Spleen (tissue), 11 donors: ENCODE measurements around the gene GPR161. TPM values are rescaled to one million over a fixed set of nuclear protein-coding genes. Genes with fewer than 3 reads are reported as not detected.

ENCODE experiments used
- DNase-seq: peaks from one replicate; pipeline ENCODE4 v3.0.0-alpha.2; 2020
- H3K27ac ChIP-seq, 8 donors: fragments of 200-600 bp; sonication (generic) in 7 of 8; 1 replicate in 4 of 8; 2 replicates in 4 of 8; pipeline versions ENCODE4 v1.5.0 to v1.8.0; 2016 to 2021; ENCODE audit warnings: inconsistent platforms in 4 of 8, mild to moderate bottlenecking in 4 of 8, moderate library complexity in 1 of 8
- H3K27me3 ChIP-seq, 7 donors: fragments of 200-600 bp; sonication (generic) in 6 of 7; replicated peaks in 1 of 7; 1 replicate in 4 of 7; 2 replicates in 3 of 7; pipeline versions ENCODE4 v1.5.0 to v1.8.0; 2016 to 2021; ENCODE audit warnings: inconsistent platforms in 3 of 7, mild to moderate bottlenecking in 1 of 7
- H3K36me3 ChIP-seq, 6 donors: fragments of 200-600 bp; sonication (generic) in 5 of 6; 1 replicate in 4 of 6; 2 replicates in 2 of 6; pipeline versions ENCODE4 v1.5.0 to v1.8.0; 2016 to 2021; ENCODE audit warnings: inconsistent platforms in 2 of 6
- H3K4me1 ChIP-seq, 6 donors: fragments of 200-600 bp; sonication (generic) in 5 of 6; 1 replicate in 3 of 6; 2 replicates in 3 of 6; pipeline versions ENCODE4 v1.5.0 to v1.8.0; 2016 to 2021; ENCODE audit warnings: inconsistent platforms in 3 of 6
- H3K4me3 ChIP-seq, 8 donors: fragments of 200-600 bp; sonication (generic) in 7 of 8; 1 replicate in 4 of 8; 2 replicates in 4 of 8; pipeline versions ENCODE4 v1.5.0 to v1.8.0; 2016 to 2021; ENCODE audit warnings: inconsistent platforms in 4 of 8, mild to moderate bottlenecking in 4 of 8, moderate library complexity in 2 of 8
- H3K9me3 ChIP-seq, 8 donors: fragments of 200-600 bp; sonication (generic) in 7 of 8; 1 replicate in 4 of 8; 2 replicates in 4 of 8; pipeline versions ENCODE4 v1.5.0 to v1.8.0; 2016 to 2021; ENCODE audit warnings: inconsistent platforms in 4 of 8
- POLR2A ChIP-seq, 3 donors: fragments of 450-650 bp; IDR thresholded peaks; one replicate each; pipeline ENCODE4 v1.5.1; 2017; ENCODE audit warnings: antibody characterized with exemption in 3 of 3, mild to moderate bottlenecking in 1 of 3
- POLR2AphosphoS5 ChIP-seq, 3 donors: sonication (generic); formaldehyde crosslinking; IDR thresholded peaks; one replicate each; pipeline ENCODE4 v1.5.1; 2017; ENCODE audit warnings: antibody characterized with exemption in 3 of 3
- WGBS, 5 donors: extraction: QIAGEN DNeasy Blood & Tissue Kit in 3 of 5; methylation state at CpG; one replicate each; pipeline versions ENCODE4 v1.1.5 to v1.1.7; 2013 to 2018; 5-methylcytosine and 5-hydroxymethylcytosine counted together
- intact Hi-C: fragments of 100-400 bp; cut with DNase I; formaldehyde crosslinking; loops from one replicate; pipeline ENCODE4 v1.15.0; 2023; ENCODE audit warnings: low total_unique reads
- polyA plus RNA-seq, 3 donors: library from polyadenylated mRNA; stranded (reverse); fragments of 200-250 nt; gene quantifications; one replicate each; pipeline ENCODE4 v1.2.1, GENCODE V29; 2013
- total RNA-seq, 7 donors: library from RNA; depleted of rRNA in 3 of 7; stranded (reverse); fragments of >200 nt in 3 of 7; fragmentation: NEBNext Ultra II Directional in 4 of 7; extraction: Animal tissue kit (Norgen Biotek cat#: 25700) in 4 of 7; gene quantifications; one replicate each; pipeline versions ENCODE4 v1.1.0 to v1.2.1, GENCODE V29; 2016 to 2021
- TF ChIP-seq, protein P1 (sequence below), 11 experiments: fragments of 200-600 bp in 7 of 11; fragments of 450-650 bp in 4 of 11; sonication (generic) in 4 of 11; IDR thresholded peaks in 8 of 11; conservative IDR thresholded peaks in 3 of 11; 1 replicate in 7 of 11; 2 replicates in 4 of 11; pipeline versions ENCODE4 v1.4.0 to v1.8.0; 2016 to 2021; ENCODE audit warnings: antibody characterized with exemption in 11 of 11, inconsistent platforms in 4 of 11, mild to moderate bottlenecking in 1 of 11
- donor health status: healthy with polysubstance abuse.
- donor health status: DM: no; HTN: no; CAD: no; lungs with moderate emphysema.
- donor health status: DM: no; HTN: no; CAD: no.
- donor health status: Bipolar disorder and iron deficiency.
- donor health status: healthy.
- donor health status: DM: no; HTN: no; CAD: no.
- donor health status: DM: yes; HTN: yes; CAD: no.

The GPR161 gene
- total and polyA plus RNA-seq, 10 donors, result 0.53 to 5.5 (median 3.6) TPM

DNA sequence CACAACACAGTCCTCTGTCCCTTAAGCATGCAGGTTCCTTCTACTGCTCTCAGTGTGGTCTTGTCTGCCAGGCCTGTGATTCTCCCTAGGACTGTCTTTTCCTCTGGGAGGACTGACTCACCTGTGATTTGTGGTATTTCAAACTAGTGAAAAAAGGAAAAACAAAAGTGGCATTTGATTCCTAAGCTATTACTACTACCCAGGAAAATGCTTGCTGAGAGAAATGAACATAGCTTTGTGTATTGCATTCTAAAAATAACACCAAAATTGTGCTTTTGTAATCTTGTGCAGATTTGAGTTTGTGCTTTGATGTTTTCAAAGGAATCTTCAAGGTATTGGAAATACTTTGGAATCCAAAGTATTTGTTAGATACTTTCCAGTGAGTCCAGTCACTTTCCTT is 57.0 kb downstream of the GPR161 start:
- Histone ChIP-seq H3K27ac (no peak overlapping the region), H3K27me3 (no peaks in the 10 kb centered on the region), H3K36me3 (peaks cover 0 to 52% (median 21%) of the 10 kb centered on the region in 6 donors), H3K4me3 (no peak overlapping the region), H3K4me1 (peaks cover 0 to 11% (median 3%) of the 10 kb centered on the region in 6 donors), H3K9me3 (no peaks in the 10 kb centered on the region)
- intact Hi-C loops, result no loop called here
- TF ChIP-seq, protein P1, sequence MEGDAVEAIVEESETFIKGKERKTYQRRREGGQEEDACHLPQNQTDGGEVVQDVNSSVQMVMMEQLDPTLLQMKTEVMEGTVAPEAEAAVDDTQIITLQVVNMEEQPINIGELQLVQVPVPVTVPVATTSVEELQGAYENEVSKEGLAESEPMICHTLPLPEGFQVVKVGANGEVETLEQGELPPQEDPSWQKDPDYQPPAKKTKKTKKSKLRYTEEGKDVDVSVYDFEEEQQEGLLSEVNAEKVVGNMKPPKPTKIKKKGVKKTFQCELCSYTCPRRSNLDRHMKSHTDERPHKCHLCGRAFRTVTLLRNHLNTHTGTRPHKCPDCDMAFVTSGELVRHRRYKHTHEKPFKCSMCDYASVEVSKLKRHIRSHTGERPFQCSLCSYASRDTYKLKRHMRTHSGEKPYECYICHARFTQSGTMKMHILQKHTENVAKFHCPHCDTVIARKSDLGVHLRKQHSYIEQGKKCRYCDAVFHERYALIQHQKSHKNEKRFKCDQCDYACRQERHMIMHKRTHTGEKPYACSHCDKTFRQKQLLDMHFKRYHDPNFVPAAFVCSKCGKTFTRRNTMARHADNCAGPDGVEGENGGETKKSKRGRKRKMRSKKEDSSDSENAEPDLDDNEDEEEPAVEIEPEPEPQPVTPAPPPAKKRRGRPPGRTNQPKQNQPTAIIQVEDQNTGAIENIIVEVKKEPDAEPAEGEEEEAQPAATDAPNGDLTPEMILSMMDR (IDR thresholded peaks at IDR 0.05 in 8 of 11, conservative IDR thresholded peaks at IDR 0.05 in 3 of 11), result no peak
- TF ChIP-seq POLR2A (IDR thresholded peaks at IDR 0.05) (no peak), POLR2AphosphoS5 (IDR thresholded peaks at IDR 0.05) (no peak)
- DNase-seq, result no peak

DNA sequence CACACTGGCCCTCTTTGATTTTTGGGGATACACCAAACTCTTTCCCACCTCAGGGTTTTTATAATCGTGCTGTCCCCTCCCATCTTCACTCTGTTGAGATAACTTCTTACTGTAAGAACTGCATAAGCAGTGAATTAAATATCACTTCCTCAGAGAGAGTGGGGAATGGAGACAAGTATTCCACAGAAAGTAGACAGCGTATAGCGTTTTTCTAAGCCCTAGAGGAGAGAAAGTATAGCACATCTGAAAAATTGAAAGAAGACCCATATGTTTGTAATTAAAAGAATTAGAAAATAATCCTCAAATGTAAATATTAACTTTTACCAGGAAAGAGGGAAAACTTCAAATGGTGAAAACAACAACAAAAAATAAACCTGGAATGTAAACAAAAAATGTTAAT is 67.3 kb downstream of the GPR161 start:
- H3K36me3 ChIP-seq, result peaks cover 3 to 100% (median 70%) of the 10 kb centered on the region in 6 donors
- WGBS, 5 donors, result 94 to 97% (median 95%) methylated on average over 3 of the region's 3 CpGs
- no peaks in the 10 kb centered on the region for H3K27me3 ChIP-seq
- no peaks in the 10 kb centered on the region for H3K4me1 ChIP-seq
- intact Hi-C loops, result no loop called here
- no peak overlapping the region for H3K27ac ChIP-seq
- DNase-seq, result no peak
- no peak for TF ChIP-seq POLR2AphosphoS5 (IDR thresholded peaks at IDR 0.05)
- TF ChIP-seq, protein P1 (IDR thresholded peaks at IDR 0.05 in 8 of 11, conservative IDR thresholded peaks at IDR 0.05 in 3 of 11), result no peak
- TF ChIP-seq POLR2A (IDR thresholded peaks at IDR 0.05), result no peak
- no peaks in the 10 kb centered on the region for H3K9me3 ChIP-seq
- H3K4me3 ChIP-seq, result no peak overlapping the region

DNA sequence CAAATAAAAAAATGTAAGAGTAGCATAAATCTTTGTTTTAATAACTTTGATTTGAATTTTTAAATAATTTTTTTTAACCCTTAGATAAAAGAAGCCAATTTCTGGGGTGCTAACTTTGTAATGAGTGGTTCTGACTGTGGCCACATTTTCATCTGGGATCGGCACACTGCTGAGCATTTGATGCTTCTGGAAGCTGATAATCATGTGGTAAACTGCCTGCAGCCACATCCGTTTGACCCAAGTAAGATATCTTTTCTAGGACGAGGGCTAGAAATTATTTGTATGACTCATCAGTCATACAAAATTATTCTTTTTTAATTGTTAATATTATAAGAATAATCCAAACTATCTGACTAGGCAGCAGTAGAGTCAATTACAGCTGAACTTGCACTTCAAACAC is 71.2 kb downstream of the GPR161 start:
- intact Hi-C loops, result no loop called here
- H3K27me3 ChIP-seq, result no peaks in the 10 kb centered on the region
- DNase-seq, result no peak
- H3K9me3 ChIP-seq, result no peaks in the 10 kb centered on the region
- H3K27ac ChIP-seq, result no peak overlapping the region
- 87 to 99% (median 94%) methylated on average over 3 of the region's 3 CpGs for WGBS, 5 donors
- H3K4me3 ChIP-seq, result no peak overlapping the region
- H3K36me3 ChIP-seq, result peaks cover 1 to 75% (median 45%) of the 10 kb centered on the region in 6 donors
- TF ChIP-seq POLR2A (IDR thresholded peaks at IDR 0.05) (no peak), POLR2AphosphoS5 (IDR thresholded peaks at IDR 0.05) (no peak)
- TF ChIP-seq, protein P1 (IDR thresholded peaks at IDR 0.05 in 8 of 11, conservative IDR thresholded peaks at IDR 0.05 in 3 of 11), result no peak
- H3K4me1 ChIP-seq, result no peaks in the 10 kb centered on the region

DNA sequence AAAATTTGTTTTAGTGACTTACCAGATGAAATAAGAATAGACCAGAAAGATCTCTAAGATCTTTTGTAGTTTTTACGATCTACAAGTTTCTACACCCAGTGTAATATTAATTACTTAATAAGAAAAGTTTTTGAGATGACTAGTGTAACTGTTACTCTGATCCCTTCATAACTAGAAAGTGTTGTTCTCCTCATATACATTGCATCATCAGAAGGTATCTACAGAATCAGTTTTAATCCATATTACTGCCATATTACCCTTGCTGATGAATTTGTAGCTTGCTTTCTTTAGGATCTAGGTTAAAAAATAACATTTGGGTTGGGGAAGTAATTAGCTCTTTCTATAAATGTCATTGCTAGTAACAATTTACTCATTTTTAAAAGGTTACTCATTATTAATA is 72.5 kb downstream of the GPR161 start:
- Histone ChIP-seq H3K27me3 (no peaks in the 10 kb centered on the region), H3K9me3 (no peaks in the 10 kb centered on the region), H3K36me3 (peaks cover 0 to 72% (median 35%) of the 10 kb centered on the region in 6 donors), H3K4me3 (no peak overlapping the region), H3K4me1 (no peaks in the 10 kb centered on the region), H3K27ac (no peak overlapping the region)
- TF ChIP-seq, protein P1 (IDR thresholded peaks at IDR 0.05 in 8 of 11, conservative IDR thresholded peaks at IDR 0.05 in 3 of 11), result no peak
- TF ChIP-seq POLR2AphosphoS5 (IDR thresholded peaks at IDR 0.05) (no peak), POLR2A (IDR thresholded peaks at IDR 0.05) (no peak)
- intact Hi-C loops, result no loop called here
- 95 to 100% (median 97%) methylated on average over 1 of the region's 1 CpG for WGBS, 5 donors
- DNase-seq, result no peak
